ENCODE measurements around the gene PLIN5. TPM values are rescaled to one million over a fixed set of nuclear protein-coding genes. Genes with fewer than 3 reads are reported as not detected.

Gene PLIN5
- polyA plus RNA-seq, 1 donor from 2014 or later: 1.3 TPM

DNA sequence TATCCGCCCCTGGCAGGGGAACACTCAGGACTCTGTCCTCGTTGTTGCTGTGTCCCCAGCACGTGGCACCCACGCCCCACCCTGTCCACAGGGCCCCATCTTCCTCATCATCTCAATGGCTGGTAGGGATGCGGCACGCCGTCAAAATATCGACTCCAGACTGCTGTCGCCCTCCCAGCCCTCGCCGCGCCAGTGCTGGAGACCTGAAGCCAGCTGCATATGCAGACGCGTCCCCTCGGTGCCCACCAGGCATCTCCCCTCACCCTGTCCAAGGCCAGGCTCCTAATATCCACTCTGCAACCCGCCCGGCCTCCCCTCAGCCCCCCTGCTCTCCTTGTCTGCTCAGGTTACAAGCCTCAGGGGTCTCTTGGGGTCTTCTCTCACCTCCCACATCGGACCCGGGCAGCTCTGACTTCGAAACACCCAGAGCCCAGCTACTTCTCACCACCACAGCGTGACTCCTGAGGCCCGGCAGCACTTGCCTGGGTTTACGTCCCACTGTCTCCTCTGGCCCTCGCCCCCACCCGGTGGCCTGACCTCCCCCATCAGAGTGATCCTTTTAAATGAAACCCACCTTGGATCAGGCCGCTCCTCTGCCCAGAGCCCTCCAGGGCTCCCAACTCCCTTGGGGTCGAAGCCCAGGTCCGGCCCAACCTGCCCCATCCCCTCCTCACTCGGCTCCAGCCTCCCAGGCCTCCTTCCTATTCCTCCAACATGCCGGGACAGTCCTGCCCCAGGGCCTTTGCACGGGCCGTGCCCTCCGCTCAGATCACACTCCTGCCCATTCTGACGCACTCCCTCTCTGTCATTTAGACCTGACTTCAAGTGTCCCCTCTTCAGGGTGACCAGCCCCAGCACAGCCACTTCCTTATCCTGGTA lies 29.2 kb downstream of the PLIN5 start:
- no peak overlapping the region for H2AFZ ChIP-seq (ENCODE audit: low read depth, low read length)

GRCh38 chr19:4504891-4505569 lies 30.0 kb downstream of the PLIN5 start:
- no peaks in the 10 kb centered on the region for H3K9me3 ChIP-seq (ENCODE audit: low read length)
- no peak overlapping the region for H2AFZ ChIP-seq (ENCODE audit: low read depth, low read length)
- no peaks in the 10 kb centered on the region for H3K36me3 ChIP-seq (ENCODE audit: insufficient read depth, low read length)

More for the DNA sequence above, 29.2 kb downstream of the PLIN5 start:
- Histone ChIP-seq H3K9me3 (ENCODE audit: low read length) (no peaks in the 10 kb centered on the region), H3K9me2 (ENCODE audit: insufficient read depth, low read length) (no peaks in the 10 kb centered on the region), H3K27me3 (ENCODE audit: insufficient read depth, low read depth, low read length) (no peaks in the 10 kb centered on the region), H4K20me1 (ENCODE audit: insufficient read depth) (no peaks in the 10 kb centered on the region), H3K4me2 (ENCODE audit: low read length) (no peak overlapping the region), H3F3A (ENCODE audit: insufficient read depth, low read length, poor library complexity, severe bottlenecking) (no peaks in the 10 kb centered on the region), H3K36me3 (ENCODE audit: insufficient read depth, low read length) (no peaks in the 10 kb centered on the region), H3K4me3 (ENCODE audit: low read length) (no peak overlapping the region), H3K79me2 (replicated peaks; ENCODE audit: insufficient read depth, low read length) (no peaks in the 10 kb centered on the region), H3K27ac (ENCODE audit: low read length) (no peak overlapping the region), H3K9ac (ENCODE audit: low read length) (no peak overlapping the region)
- TF ChIP-seq POLR2AphosphoS5 (IDR thresholded peaks at IDR 0.05): no peak

More at GRCh38 chr19:4504891-4505569, 30.0 kb downstream of the PLIN5 start:
- no peaks in the 10 kb centered on the region for H3F3A ChIP-seq (ENCODE audit: insufficient read depth, low read length, poor library complexity, severe bottlenecking)
- TF ChIP-seq, protein P1, sequence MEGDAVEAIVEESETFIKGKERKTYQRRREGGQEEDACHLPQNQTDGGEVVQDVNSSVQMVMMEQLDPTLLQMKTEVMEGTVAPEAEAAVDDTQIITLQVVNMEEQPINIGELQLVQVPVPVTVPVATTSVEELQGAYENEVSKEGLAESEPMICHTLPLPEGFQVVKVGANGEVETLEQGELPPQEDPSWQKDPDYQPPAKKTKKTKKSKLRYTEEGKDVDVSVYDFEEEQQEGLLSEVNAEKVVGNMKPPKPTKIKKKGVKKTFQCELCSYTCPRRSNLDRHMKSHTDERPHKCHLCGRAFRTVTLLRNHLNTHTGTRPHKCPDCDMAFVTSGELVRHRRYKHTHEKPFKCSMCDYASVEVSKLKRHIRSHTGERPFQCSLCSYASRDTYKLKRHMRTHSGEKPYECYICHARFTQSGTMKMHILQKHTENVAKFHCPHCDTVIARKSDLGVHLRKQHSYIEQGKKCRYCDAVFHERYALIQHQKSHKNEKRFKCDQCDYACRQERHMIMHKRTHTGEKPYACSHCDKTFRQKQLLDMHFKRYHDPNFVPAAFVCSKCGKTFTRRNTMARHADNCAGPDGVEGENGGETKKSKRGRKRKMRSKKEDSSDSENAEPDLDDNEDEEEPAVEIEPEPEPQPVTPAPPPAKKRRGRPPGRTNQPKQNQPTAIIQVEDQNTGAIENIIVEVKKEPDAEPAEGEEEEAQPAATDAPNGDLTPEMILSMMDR (IDR thresholded peaks at IDR 0.05; ENCODE audit: poor library complexity, severe bottlenecking): no peak
- TF ChIP-seq SMC3 (conservative IDR thresholded peaks at IDR 0.05; ENCODE audit: poor library complexity): no peak
- TF ChIP-seq EP300 (conservative IDR thresholded peaks at IDR 0.05; ENCODE audit: poor library complexity, severe bottlenecking): no peak
- TF ChIP-seq RAD21 (conservative IDR thresholded peaks at IDR 0.05): no peak
- no peak for TF ChIP-seq EZH2 (IDR thresholded peaks at IDR 0.05; ENCODE audit: borderline replicate concordance, insufficient read depth, low read length, poor library complexity, severe bottlenecking)
- TF ChIP-seq POLR2AphosphoS5 (IDR thresholded peaks at IDR 0.05): no peak
- TF ChIP-seq TAF1 (IDR thresholded peaks at IDR 0.05; ENCODE audit: low read depth): no peak
- TF ChIP-seq, protein P2, sequence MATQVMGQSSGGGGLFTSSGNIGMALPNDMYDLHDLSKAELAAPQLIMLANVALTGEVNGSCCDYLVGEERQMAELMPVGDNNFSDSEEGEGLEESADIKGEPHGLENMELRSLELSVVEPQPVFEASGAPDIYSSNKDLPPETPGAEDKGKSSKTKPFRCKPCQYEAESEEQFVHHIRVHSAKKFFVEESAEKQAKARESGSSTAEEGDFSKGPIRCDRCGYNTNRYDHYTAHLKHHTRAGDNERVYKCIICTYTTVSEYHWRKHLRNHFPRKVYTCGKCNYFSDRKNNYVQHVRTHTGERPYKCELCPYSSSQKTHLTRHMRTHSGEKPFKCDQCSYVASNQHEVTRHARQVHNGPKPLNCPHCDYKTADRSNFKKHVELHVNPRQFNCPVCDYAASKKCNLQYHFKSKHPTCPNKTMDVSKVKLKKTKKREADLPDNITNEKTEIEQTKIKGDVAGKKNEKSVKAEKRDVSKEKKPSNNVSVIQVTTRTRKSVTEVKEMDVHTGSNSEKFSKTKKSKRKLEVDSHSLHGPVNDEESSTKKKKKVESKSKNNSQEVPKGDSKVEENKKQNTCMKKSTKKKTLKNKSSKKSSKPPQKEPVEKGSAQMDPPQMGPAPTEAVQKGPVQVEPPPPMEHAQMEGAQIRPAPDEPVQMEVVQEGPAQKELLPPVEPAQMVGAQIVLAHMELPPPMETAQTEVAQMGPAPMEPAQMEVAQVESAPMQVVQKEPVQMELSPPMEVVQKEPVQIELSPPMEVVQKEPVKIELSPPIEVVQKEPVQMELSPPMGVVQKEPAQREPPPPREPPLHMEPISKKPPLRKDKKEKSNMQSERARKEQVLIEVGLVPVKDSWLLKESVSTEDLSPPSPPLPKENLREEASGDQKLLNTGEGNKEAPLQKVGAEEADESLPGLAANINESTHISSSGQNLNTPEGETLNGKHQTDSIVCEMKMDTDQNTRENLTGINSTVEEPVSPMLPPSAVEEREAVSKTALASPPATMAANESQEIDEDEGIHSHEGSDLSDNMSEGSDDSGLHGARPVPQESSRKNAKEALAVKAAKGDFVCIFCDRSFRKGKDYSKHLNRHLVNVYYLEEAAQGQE (IDR thresholded peaks at IDR 0.05; ENCODE audit: borderline replicate concordance): no peak
- no peak for TF ChIP-seq MXI1 (conservative IDR thresholded peaks at IDR 0.05; ENCODE audit: poor library complexity, severe bottlenecking)
- no peaks in the 10 kb centered on the region for H3K9me2 ChIP-seq (ENCODE audit: insufficient read depth, low read length)
- no peak overlapping the region for H3K9ac ChIP-seq (ENCODE audit: low read length)
- H3K27ac ChIP-seq (ENCODE audit: low read length): no peak overlapping the region
- H3K4me3 ChIP-seq (ENCODE audit: low read length): no peak overlapping the region
- H3K79me2 ChIP-seq (replicated peaks; ENCODE audit: insufficient read depth, low read length): no peaks in the 10 kb centered on the region
- H3K4me2 ChIP-seq (ENCODE audit: low read length): no peak overlapping the region
- H4K20me1 ChIP-seq (ENCODE audit: insufficient read depth): no peaks in the 10 kb centered on the region
- H3K27me3 ChIP-seq (ENCODE audit: insufficient read depth, low read depth, low read length): no peaks in the 10 kb centered on the region

Data from neural cell (in vitro differentiated cells).